ENCODE results near the gene RAPGEF5.

GRCh38 chr7:22189230-22189629, 167.7 kb downstream of the RAPGEF5 start:
- TF ChIP-seq CTCF (IDR thresholded peaks at IDR 0.05 in 2 of 3, conservative IDR thresholded peaks at IDR 0.05 in 1 of 3; ENCODE audit: control insufficient read depth in 2 of 3, extremely low read depth in 1 of 3, insufficient read depth in 1 of 3, low read depth in 3 of 3, low read length in 3 of 3): no peak
- TF ChIP-seq HDAC2 (IDR thresholded peaks at IDR 0.05): no peak

Data from GM12878 (cell line).